ENCODE measurements around the gene GPD1L.

The GPD1L gene

DNA sequence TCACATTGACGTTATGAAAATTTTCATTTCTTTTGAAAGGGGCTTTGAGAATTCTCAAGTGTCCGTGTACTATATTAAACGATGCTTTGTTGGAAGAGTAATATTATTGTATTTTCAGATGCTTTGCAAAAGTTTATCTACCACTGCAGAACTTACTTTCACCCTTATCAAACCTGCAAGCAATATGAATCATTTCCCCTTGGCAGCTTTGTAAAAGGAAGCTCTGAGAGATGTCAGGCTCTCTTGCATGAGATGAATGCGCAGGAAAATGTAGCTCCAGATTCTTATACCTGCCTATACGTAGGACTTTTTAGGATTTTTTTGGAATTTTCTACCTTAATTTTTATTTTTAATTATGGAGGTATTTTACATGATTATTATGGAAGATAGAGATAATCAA is 34.5 kb downstream of the GPD1L start:
- DNase-seq = no peak

DNA sequence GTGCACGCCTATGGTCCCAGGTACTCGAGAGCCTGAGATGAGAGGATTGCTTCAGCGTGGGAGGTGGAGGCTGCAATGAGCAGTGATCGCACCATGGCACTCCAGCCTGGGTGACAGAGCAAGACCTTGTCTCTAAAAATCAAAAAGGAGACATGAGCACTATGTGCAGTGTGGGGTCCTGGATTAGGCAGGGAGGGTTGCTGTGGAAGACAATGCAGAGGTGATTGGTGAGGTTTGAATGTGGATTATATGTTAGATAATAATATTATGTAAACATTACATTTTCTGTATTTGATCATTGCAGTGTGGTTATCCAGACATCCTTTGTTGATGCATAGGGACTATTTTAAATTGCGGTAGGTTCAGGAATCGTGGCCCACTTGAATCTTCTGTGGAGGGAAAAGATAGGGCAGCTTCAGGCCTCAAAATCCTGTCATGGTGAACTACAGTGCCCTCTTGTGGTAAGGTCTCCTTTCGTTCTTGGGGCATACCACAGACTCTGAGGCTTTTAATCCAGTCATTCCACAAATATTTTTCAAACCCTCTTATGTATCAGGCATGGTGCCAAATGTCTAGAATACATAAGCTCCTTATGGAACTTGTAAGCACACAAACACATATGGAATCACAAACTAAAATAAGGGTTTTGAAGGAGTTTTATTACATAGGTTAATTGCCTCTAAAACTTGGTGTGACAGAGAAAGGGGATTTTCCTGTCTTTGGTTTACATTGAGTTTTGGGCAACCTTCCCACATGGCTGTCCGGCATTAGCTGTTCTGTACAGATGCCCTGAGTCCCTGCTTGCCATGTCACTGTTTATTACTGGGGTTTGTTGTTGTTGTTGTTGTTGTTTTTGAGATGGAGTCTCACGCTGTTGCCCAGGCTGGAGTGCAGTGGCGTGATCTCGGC is 37.7 kb downstream of the GPD1L start:
- no peak for DNase-seq

DNA sequence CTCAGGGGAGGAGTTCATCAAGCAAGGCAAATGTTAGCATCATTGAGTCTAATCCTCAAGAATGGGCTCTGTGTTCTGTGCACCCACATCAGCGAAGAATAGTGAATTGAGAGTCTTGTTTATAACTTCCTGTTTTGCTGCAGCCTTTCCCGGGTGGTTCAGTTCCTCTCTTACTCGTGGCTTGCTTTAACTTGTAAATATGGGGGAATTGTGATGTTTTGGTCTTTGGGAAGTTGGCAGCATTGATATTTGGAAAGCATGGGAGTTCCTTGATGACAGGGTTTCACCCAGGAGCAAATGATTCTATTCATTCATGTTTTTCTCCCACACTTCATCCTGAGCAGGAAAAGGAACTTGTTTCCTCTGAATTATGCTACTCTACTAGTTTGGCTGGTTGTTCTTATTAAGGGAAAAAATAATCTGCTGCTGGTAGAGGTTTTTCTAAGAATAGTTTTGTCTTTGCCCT is 40.4 kb downstream of the GPD1L start:
- DNase-seq = no peak

GRCh38 chr3:32147509-32147908 is 41.1 kb downstream of the GPD1L start:
- DNase-seq = no peak

DNA sequence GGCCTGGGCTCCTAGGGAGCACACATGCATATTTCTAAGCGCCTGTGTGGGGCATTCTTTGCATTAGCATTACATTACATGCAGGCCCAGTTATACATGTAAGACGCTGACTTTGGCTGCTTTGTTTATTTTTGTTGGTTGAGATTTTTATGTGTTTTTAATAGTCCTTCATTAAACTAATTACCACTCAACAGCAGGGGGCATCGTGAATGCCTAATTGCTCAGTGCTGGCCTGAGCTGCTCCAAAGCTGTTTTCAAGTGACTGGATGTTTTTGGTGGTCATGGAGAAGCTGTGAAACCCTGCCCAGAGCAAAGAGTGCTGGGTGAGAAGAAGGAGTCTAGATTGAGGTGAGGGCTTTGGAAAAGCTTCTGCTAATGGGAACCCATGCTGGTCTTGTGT is 41.5 kb downstream of the GPD1L start:
- no peak for DNase-seq

GRCh38 chr3:32148351-32148750 is 41.9 kb downstream of the GPD1L start:
- DNase-seq = no peak

- DNase-seq = no peak
These were observed 47.2 kb downstream of the GPD1L start for GRCh38 chr3:32153414-32154204.

- no peak for DNase-seq
These were observed 47.8 kb downstream of the GPD1L start for GRCh38 chr3:32154205-32154579.

DNA sequence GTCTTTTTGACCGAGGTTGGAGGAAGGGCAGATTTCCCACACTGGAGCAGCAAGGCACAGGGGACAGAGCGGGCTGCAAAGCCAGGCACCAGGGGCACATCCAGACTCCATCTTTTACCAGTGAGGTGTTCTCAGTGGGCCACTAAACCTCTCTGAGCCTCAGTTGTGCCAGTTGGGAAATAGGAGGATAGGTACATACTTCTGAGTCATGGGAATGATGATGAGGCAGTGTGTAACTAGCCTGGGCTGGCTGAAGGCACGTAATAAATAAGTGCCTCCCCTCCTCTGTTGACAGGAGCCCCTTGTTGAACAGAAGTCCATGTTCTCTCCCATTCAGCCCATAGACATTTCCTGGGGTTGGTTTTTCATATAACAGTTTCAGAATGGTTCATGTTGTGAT is 48.7 kb downstream of the GPD1L start:
- no peak for DNase-seq

DNA sequence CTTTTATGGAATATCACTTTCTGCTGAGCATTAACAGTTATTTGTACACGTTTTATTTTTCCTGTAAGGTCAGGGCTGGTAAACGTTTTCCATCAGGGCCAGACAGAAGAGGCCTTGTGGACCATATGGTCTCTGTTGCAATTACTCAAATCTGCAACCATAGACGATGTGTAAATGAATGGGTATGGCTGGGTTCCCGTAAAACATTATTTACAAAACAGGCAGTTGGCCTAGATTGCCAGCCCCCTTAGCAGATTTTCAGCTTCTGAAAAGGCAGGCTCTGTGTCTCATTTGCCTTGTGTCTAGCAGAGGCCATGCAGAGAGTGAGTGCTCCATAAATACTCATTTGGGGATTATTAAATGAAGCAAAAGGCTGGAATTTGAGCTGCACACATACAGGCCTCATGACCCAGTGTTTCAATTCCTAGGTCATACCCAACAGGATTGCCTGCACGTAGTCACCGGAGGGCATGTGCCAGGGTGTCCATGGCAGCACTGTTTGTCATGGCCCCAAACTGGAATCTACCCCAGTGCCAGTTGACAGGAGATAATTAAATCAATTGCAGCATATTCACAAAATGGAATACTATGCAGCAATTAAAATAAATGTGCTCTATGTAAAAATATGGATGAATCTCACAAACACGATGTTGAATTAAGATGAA is 51.3 kb downstream of the GPD1L start:
- DNase-seq = no peak

DNA sequence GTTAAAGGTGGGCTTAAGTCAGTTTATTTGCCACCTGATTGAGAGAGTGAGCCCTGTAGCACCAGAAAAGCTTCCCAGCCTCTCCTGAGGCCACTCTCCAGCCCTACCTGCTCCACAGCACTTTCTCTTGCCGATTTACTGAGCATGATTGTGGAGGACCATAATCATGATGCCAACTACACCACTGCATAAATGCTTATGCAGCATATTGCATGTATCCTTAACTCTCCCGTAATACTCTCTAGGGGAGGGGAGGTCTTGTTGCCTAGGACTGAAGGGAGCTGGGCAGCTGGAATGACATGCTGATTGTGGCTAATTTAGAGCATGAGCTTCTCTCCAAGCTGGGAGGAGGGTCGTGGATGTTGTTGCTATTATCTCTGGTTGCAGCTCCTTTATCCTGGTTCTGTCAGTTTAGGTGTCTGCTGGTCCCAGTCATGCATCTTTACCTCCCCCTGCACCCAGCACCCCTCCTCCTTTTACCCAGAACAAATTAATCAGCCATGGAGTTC is 54.3 kb downstream of the GPD1L start:
- DNase-seq = no peak

DNA sequence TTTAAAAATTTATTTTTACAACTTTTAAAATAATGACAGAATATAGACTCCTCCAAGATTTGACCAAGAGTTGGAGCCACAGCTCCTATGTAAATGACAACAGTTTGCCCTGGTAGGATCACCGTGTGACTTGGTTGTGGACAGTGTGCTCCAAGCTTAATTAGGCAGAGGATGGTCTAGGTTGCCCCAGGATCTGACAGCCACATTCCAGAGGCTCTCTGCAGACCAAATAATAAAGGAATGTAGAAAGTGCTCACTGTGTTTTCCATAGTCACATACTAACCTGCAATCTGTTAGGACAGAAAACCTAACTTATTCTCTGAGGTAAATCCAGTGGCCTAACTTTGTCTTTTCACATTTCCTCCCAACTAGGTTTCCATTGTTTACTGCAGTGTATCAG is 59.0 kb downstream of the GPD1L start:
- no peak for DNase-seq

- no peak for DNase-seq
These were observed 60.2 kb downstream of the GPD1L start for GRCh38 chr3:32166654-32167053.

DNA sequence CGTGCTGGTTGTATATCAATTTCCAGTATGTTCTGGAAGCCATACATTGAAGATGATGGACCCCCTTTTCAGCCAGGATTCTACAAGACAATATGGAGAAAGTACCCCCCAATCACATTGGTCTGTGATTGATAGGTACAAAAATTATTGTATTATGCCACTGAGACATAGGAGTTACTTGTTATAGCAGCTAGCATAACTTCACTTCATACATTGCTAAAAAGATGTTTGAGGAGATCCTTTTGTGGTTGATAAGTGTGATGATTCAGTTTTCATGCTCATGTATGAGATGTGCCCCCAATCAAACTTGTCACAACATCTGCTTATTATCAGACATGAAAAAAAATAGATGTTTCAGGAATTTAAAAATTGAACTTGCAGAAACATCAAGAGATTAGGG is 66.0 kb downstream of the GPD1L start:
- no peak for DNase-seq

- no peak for DNase-seq
These were observed 69.3 kb downstream of the GPD1L start for GRCh38 chr3:32175607-32176197.

DNA sequence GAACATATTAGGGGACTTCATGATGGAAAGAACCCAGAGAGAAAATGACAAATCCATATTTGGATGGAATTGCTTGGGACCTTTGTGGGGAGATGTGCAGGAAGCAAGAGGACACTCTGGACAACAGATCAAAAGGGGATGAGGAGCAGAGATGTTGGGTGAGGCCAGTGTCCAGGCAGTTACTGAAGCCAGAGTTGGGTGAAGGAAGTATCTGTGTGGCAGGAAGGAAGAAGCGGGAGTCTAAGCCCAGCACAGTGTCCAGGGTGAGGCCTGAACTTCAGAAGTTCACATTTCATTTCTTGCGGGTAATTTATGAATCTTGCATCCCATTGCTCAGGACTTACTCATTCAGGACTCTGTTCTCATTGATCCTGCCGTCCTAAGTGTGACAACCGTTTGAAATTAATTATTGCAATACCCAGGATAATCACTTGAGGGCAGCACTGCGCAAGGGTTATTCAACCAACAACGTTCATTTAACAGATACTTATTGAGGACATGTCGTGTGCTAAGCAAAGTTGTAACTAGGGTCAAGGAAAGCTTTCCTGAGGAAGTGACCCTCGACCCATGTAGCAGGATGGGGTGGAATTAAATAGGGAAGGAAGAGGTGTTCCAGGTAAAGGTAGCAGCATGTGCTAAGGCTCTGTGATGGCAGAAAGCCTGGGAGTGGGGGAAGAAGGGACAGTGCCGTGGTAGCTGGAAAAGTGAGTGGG is 70.7 kb downstream of the GPD1L start:
- DNase-seq = no peak

DNA sequence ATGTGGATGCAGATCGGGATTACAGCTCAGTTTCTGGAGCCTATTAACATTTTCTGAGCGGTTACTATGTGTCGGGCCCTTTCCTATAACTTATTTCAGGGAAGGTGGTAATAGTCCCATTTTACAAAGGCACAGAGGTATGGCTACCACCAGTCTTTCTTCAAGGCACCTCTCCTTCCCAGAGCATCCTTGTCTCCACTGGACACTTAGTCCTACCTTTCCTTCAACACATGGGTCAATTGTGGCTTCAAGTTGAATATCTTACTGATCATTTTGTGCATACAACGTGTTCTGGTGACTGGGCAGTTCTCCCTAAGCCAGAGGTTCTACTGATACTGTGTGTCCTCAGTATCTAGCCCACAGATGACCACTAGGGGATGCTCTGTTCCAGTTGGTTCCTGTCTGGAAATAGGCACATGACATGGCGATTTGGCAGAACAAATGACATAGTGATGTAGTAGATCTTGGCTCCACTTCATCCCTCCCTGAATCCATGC is 71.3 kb downstream of the GPD1L start:
- DNase-seq = no peak

DNA sequence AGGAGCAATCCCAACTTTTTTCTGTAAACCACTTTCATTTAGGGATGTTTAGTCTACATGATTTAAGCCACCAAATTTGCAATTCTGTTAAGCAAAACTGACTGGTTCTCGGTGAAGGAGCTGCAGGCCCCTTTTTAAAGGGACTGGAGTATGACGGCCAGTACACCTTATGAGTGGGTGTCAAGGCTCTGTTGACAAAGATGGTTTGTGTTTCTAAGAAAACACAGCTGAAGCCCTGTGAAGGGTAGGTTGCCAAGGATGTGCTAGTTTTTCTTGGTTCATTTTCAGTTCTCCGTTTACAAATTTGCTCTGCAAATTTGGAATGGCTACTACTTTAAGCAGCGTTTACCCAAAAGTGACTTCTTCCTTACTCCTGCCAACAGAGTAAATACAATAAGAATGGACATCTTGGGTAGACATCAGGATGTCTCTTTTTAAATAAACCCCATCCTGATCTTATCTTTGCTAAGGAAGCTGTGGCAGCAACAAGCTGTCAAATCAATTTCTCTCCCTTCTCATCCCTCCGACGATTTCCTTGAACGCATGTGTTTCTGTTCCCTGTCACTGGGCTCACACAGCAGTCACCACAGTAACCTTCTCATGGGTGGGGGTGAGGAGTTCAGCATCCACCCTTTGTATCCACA is 73.8 kb downstream of the GPD1L start:
- DNase-seq = no peak

DNA sequence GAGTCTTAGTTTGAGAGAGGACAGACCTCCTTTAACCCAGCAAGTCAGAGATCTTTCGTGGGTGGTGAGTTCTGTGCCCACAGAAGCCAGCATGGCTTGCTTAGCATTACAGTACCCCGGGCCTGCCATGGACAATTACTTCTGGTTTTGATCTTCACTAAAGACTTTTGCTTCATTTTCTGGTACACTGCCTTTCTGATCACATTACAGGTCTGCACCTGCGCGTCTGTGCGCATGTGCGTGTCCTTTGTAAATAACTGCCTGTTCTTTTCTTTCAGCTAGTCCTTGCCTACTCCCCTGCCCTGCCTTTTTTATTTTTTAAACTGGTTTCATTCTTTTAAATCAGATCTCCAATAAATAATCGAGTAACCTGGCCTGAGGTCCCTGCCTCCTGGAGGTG is 74.9 kb downstream of the GPD1L start:
- no peak for DNase-seq

DNA sequence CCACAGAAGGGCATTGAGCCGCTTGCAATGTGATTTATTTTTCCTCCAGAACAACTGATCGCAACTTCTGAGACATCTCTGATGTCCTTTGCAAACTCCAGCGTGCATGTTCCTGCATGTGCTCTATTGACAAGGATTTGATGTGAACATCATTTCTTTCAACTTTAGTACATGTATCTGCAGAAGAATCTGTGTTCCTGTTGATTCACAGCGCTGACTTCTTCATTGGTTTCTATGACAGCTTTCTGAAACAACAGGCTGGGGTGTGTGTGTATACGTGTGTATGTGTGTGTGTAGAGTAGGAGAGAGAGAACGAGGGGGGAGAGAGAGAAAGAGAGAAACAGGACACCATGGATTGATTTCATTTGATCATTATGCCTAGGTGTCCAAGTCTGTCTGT is 75.4 kb downstream of the GPD1L start:
- no peak for DNase-seq

DNA sequence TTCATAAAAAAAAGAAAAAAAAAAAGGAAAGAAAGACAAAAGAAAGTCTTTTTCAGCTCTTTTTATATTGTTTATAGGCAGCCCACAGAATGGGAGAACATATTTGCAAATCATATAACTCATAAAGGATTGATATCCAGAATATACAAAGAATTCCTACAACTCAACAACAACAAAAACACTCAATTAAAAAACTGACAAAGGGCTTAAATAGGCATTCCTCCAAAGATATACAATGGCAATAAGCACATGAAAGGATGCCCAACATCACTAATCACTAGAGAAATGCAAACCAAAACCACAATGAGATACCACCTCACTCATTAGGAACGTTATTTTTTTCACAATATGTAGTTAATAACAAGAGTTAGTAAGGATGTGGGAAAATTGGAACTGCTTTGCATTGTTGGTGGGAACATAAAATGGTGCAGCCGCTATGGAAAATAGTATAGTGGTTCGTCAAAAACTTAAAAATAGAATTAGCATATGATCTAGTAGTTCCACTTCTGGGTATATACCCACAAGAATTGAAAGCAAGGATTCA is 77.8 kb downstream of the GPD1L start:
- DNase-seq = no peak

Data from activated gamma-delta T cell (primary cell).